Ectodermal cell (in vitro differentiated cells): ENCODE results near the gene ZNF74.
"Not testable (repeated sequence)": the region's sequence is repeated elsewhere in the genome, so short reads cannot be mapped to it uniquely, and the experiment has no call there.

Experiments used
- H3K27ac ChIP-seq: 2 replicates; pipeline ENCODE4 v1.7.0; 2013; ENCODE audit warnings: mild to moderate bottlenecking, low read depth, low read length; ENCODE audit not compliant: insufficient read depth, poor library complexity, severe bottlenecking
- H3K27me3 ChIP-seq: 2 replicates; pipeline ENCODE4 v1.7.0; 2013; ENCODE audit warnings: mild to moderate bottlenecking, low read length; ENCODE audit not compliant: insufficient read depth, control insufficient read depth, poor library complexity, severe bottlenecking
- H3K36me3 ChIP-seq: one replicate; pipeline ENCODE4 v1.7.0; 2013; ENCODE audit warnings: low read length; ENCODE audit not compliant: control insufficient read depth, insufficient read depth
- H3K4me1 ChIP-seq: one replicate; pipeline ENCODE4 v1.7.0; 2013; ENCODE audit warnings: low read length; ENCODE audit not compliant: control insufficient read depth, insufficient read depth
- H3K4me3 ChIP-seq: 2 replicates; pipeline ENCODE4 v1.7.0; 2013; ENCODE audit warnings: low read depth, low read length, control low read depth; ENCODE audit not compliant: insufficient read depth
- H3K9me3 ChIP-seq: 2 replicates; pipeline ENCODE4 v1.7.0; 2013; ENCODE audit warnings: mild to moderate bottlenecking, low read length, moderate library complexity; ENCODE audit not compliant: control insufficient read depth
- WGBS, 2 experiments: methylation state at CpG; one replicate each; pipeline ENCODE4 v1.1.7; 2013; ENCODE audit warnings: missing lambda C conversion rate in 2 of 2; 5-methylcytosine and 5-hydroxymethylcytosine counted together

The ZNF74 gene

GRCh38 chr22:20389288-20389687 lies 4.7 kb upstream of the ZNF74 start:
- Histone ChIP-seq H3K4me3 (no peak overlapping the region), H3K36me3 (no peaks in the 10 kb centered on the region), H3K4me1 (no peaks in the 10 kb centered on the region), H3K27ac (no peak overlapping the region), H3K27me3 (no peaks in the 10 kb centered on the region), H3K9me3 (no peaks in the 10 kb centered on the region)
- WGBS, 2 experiments = 91 to 96% methylated on average over 6 of the region's 6 CpGs

DNA sequence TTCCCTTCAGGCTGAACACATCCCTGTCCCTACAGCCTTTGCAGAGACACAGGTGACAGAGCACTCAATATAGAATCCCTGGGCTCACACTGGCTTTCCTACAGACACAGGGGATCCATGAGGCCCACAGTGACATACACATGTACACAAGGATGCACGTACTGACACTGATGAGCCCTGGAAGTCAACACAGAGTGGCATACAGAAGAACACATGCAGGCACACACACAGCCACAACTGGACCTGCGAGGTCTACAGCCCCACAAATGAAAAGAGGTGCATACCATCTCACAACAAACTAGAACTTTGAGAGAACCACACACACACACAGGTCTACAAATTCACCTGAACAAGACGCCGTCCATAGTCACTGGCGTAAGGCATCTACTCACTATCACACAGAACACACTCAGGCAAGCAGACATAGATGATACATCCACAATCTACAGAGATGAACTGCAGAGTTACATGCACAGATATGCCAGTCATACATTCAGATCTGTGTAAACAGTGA lies 3.5 kb upstream of the ZNF74 start:
- no peak overlapping the region for H3K4me3 ChIP-seq
- 87 to 90% methylated on average over 5 of the region's 5 CpGs for WGBS, 2 experiments

DNA sequence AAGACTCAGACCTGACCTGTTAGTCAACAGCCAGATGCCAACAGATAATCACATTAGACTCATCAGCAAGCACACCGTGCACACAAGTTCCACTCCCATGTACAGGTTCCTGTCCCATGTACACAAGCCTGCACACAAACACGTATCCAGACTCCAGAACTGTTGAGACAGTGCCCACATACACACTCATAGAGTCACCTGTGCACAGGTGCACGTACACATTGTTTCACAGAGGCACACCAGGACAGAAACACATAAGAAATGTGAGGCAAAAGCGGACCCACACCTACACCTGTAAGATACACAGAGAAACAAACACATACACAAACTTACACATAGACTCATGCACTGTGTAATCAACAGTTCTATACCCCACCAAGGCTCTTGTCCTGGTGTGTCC lies 2.7 kb upstream of the ZNF74 start:
- WGBS, 2 experiments = 87% methylated on average over 4 of the region's 4 CpGs
- H3K36me3 ChIP-seq = no peaks in the 10 kb centered on the region
- no peak overlapping the region for H3K4me3 ChIP-seq

More for the DNA sequence above, 3.5 kb upstream of the ZNF74 start:
- no peak overlapping the region for H3K27ac ChIP-seq
- H3K27me3 ChIP-seq = no peaks in the 10 kb centered on the region
- H3K9me3 ChIP-seq = no peaks in the 10 kb centered on the region
- peaks cover 8% of the 10 kb centered on the region for H3K4me1 ChIP-seq
- H3K36me3 ChIP-seq = no peaks in the 10 kb centered on the region

GRCh38 chr22:20392365-20392881 lies 1.5 kb upstream of the ZNF74 start:
- not testable (repeated sequence) for H3K27ac ChIP-seq, H3K4me3 ChIP-seq, H3K36me3 ChIP-seq, H3K27me3 ChIP-seq, H3K9me3 ChIP-seq
- 95 to 96% methylated on average over 53 of the region's 53 CpGs for WGBS, 2 experiments
- H3K4me1 ChIP-seq = peaks cover 12% of the 10 kb centered on the region

More for the DNA sequence above, 2.7 kb upstream of the ZNF74 start:
- H3K27me3 ChIP-seq = no peaks in the 10 kb centered on the region
- no peak overlapping the region for H3K27ac ChIP-seq
- H3K9me3 ChIP-seq = no peaks in the 10 kb centered on the region
- H3K4me1 ChIP-seq = peaks cover 12% of the 10 kb centered on the region

- H3K4me1 ChIP-seq = peaks cover 12% of the 10 kb centered on the region
- WGBS, 2 experiments = 95 to 96% methylated on average over 23 of the region's 23 CpGs
- peak overlapping the region; percentile 92 for H3K4me3 ChIP-seq
- H3K27ac ChIP-seq = no peak overlapping the region
- H3K27me3 ChIP-seq = no peaks in the 10 kb centered on the region
- no peaks in the 10 kb centered on the region for H3K9me3 ChIP-seq
- H3K36me3 ChIP-seq = no peaks in the 10 kb centered on the region
Observed at GRCh38 chr22:20392983-20393704, 807 bp upstream of the ZNF74 start.

DNA sequence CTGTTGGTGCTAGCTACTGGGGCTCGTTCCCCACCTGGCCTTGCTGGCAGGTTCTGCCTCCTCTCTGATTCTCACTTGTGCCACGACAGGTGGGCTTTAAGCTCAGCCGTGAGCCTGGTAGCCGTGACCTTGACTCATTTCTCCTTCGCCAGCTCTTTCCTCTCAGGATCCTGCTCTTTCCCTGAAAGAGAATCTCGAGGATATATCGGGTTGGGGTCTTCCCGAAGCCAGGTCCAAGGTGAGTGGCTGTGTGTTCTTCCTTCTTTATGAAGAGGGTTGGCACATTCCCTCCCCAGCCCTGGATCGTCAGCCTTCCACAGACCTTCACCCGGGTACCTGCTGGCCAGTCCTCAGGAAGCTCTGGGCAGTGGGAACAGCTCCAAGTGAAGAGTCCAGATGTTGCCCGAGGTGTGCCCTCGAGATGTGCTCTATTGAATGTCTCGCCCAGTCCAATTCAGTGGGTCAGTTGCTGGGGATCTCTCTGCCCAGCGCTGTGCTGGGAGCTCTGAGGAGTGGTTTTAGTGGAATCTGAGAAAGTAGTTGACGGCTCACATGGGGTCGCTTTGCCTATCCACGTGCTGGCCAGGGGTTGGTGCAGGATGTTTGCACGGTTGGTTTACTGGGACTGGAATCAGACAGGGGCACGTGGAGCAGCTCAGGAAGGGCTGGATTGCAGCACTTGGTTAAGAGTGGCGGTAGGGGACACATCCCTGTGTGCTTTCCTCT lies 1.4 kb downstream of the ZNF74 start:
- H3K9me3 ChIP-seq = no peaks in the 10 kb centered on the region
- H3K4me1 ChIP-seq = peaks cover 12% of the 10 kb centered on the region
- H3K27me3 ChIP-seq = no peaks in the 10 kb centered on the region
- 87% methylated on average over 20 of the region's 20 CpGs for WGBS, 2 experiments
- peak overlapping the region; percentile 92 for H3K4me3 ChIP-seq
- no peaks in the 10 kb centered on the region for H3K36me3 ChIP-seq
- no peak overlapping the region for H3K27ac ChIP-seq

DNA sequence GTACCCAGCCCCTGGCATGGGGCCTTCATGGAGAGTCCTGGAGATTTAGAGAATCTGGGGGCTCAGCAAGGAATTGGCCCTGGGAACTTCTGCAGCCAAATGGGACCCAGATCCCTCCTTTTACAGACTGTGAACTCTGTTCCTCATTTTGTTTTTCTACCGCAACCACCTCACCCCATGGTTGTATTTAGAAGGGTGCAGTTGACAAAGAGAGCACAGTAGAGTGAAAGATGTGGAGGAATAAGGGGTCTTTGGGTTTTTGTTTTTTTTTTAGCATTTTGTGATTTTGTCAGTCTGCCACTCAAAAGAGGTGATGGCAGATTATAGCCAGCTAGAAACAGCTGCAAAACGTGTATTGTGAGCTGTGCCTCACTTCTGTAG lies 1.9 kb downstream of the ZNF74 start:
- peaks cover 12% of the 10 kb centered on the region for H3K4me1 ChIP-seq
- H3K36me3 ChIP-seq = no peaks in the 10 kb centered on the region
- no peaks in the 10 kb centered on the region for H3K9me3 ChIP-seq
- no peak overlapping the region for H3K4me3 ChIP-seq
- 86 to 89% methylated on average over 2 of the region's 2 CpGs for WGBS, 2 experiments
- H3K27ac ChIP-seq = no peak overlapping the region
- no peaks in the 10 kb centered on the region for H3K27me3 ChIP-seq

GRCh38 chr22:20396639-20397038 lies 2.7 kb downstream of the ZNF74 start:
- Histone ChIP-seq H3K4me1 (peaks cover 12% of the 10 kb centered on the region), H3K4me3 (no peak overlapping the region), H3K27ac (no peak overlapping the region), H3K9me3 (no peaks in the 10 kb centered on the region), H3K27me3 (no peaks in the 10 kb centered on the region), H3K36me3 (peaks cover 1% of the 10 kb centered on the region)
- WGBS, 2 experiments = 87 to 98% methylated on average over 1 of the region's 1 CpG

DNA sequence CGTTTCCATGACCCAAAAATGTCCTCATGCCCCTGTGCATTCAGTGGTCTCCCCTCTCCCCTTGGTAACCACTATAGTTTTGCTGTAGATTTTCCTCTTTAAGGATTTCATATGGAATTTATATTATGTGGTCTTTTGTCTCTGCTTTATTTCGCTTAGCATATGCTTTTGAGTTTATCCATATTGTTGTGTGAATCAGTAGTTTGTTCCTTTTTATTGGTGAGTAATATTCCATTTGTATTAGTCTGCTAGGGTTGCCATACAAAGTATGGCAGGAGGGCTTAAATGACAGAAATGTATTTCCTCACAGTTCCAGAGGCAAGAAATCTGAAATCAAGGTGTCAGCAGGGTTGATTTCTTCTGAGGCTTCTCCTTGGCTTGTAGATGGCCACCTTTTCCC lies 3.5 kb downstream of the ZNF74 start:
- 96 to 98% methylated on average over 2 of the region's 2 CpGs for WGBS, 2 experiments
- Histone ChIP-seq H3K9me3 (no peaks in the 10 kb centered on the region), H3K36me3 (peaks cover 6% of the 10 kb centered on the region), H3K27ac (no peak overlapping the region), H3K27me3 (no peaks in the 10 kb centered on the region), H3K4me3 (no peak overlapping the region), H3K4me1 (peaks cover 12% of the 10 kb centered on the region)

DNA sequence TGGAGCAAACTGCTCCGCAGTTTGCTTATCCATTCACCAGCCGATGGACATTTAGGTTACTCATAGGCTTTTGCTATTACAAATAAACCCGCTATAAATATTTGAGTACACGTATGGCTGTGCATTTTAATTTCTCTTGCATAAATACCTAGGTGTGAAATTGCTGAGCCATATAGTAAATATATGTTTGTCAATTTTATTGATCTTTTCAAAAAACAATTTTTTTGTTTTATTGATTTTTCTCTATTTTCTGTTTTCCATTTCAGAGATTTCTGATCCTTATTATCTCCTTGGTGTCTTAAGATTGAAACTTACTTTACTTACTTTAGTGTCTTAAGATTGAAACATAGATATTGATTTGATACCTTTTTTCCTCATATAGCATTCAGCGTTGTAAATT lies 4.5 kb downstream of the ZNF74 start:
- peaks cover 10% of the 10 kb centered on the region for H3K36me3 ChIP-seq
- no peaks in the 10 kb centered on the region for H3K9me3 ChIP-seq
- H3K4me1 ChIP-seq = peaks cover 12% of the 10 kb centered on the region
- H3K4me3 ChIP-seq = no peak overlapping the region
- 97 to 98% methylated on average over 3 to 5 of the region's 5 CpGs for WGBS, 2 experiments
- no peak overlapping the region for H3K27ac ChIP-seq
- H3K27me3 ChIP-seq = no peaks in the 10 kb centered on the region
